Nucleus accumbens (tissue), 56 donors: Measurements from ENCODE around the gene TP53I13.
"Not testable (repeated sequence)": the region's sequence is repeated elsewhere in the genome, so short reads cannot be mapped to it uniquely, and the experiment has no call there.

Experiments
- DNase-seq, 56 donors: peaks; one replicate each; lab custom pipeline; 2025; lab: John Stamatoyannopoulos, UW

The TP53I13 gene, protein sequence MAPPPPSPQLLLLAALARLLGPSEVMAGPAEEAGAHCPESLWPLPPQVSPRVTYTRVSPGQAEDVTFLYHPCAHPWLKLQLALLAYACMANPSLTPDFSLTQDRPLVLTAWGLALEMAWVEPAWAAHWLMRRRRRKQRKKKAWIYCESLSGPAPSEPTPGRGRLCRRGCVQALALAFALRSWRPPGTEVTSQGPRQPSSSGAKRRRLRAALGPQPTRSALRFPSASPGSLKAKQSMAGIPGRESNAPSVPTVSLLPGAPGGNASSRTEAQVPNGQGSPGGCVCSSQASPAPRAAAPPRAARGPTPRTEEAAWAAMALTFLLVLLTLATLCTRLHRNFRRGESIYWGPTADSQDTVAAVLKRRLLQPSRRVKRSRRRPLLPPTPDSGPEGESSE

DNA sequence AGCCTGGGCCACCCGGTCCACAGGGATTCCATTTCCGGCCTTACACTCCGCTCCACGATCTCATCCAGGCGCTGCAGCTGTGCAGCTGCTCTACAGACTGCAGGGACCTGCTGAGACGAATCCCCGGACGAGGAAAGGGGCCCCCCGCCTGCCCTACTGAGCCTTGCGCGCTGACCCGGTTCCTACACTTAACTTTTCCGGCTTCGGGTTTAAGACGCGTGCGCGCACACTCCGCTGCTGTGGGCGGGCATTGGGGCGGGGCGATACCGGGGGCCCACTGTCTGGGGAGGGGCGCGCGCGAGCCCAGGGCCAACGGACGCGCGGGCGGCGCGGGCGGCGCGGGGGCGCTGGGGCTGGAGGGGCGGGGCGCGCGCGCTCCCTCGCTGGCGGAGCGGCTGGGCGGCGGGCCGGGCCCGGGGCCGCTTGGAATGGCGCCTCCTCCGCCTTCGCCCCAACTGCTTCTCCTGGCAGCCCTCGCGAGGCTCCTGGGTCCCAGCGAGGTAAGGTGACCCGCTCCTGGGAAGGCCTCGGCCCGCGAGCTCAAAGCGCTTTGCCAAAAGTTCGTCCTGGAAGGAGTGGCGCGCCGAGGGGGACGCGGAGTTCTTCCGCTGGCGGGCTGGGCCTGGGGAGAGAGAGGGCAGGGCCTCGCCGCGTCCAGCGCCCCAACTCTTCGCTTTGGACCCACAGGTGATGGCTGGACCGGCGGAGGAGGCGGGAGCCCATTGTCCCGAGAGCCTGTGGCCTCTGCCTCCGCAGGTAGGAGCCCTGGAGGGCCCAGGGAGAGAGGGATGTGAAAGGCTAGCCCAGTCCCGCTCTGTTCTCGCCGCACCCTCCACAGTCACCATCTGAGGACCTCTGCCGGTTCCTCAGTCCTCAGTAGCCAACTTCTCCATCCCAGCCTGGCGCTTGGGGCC lies at the start of gene TP53I13:
Gene TP53I13, plus strand, starts transcription at position 371 of the 914 bp plus-strand sequence. Its CDS starts 58 bp downstream, at position 429.
- peak in 48 of 56 donors; percentile 42 to 90 (median 70) for DNase-seq

DNA sequence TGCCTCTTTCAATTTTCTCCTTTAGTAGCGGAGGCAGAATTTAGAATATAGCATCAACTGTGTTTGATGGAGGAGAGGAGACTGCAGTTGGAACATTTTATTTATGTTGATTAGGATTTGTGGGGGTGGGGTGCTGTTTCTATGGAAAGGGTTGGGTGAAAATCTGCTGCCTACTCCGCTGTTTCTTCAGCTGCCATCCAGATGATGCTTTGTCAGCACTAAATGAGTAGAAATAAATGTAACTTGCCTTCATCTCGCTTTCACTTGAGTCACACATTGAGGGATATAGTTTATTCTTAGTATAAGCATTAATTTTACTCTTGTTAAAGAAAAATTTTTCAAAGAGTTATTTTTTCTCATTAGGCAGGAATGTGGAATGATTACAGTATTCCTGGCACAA lies 43.8 kb upstream of the TP53I13 start:
- DNase-seq = no peak

DNA sequence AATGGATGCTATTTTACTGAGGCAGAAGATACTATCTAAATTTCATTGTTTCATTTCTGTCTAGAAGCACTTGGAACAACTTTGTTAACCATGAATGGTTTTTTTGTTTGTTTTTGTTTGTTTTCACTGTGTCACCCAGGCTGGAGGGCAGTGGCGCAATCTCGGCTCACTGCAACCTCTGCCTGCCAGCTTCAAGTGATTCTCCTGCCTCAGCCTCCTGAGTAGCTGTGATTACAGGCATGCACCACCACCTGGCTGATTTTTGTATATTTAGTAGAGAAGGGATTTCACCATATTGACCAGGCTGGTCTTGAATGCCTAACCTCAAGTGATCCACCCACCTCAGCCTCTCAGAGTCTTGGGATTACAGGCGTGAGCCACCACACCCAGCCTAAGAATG lies 42.2 kb upstream of the TP53I13 start:
- no peak for DNase-seq

DNA sequence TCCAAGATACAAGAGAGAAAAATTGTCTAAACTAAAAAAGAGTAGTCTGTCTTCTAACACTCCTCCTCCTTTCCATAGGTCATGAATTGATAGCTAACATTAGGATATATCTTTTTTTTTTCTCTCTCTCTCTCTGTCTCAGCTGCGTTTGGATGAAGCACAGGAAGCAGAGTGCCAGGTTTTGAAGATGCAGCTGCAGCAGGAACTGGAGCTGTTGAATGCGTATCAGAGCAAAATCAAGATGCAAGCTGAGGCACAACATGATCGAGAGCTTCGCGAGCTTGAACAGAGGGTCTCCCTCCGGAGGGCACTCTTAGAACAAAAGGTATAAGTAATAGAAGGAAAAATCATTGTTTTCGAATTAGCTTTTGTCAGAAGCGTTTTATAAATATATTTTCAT lies 34.5 kb upstream of the TP53I13 start:
- peak in 9 of 56 donors; percentile 1 to 33 (median 3) for DNase-seq

DNA sequence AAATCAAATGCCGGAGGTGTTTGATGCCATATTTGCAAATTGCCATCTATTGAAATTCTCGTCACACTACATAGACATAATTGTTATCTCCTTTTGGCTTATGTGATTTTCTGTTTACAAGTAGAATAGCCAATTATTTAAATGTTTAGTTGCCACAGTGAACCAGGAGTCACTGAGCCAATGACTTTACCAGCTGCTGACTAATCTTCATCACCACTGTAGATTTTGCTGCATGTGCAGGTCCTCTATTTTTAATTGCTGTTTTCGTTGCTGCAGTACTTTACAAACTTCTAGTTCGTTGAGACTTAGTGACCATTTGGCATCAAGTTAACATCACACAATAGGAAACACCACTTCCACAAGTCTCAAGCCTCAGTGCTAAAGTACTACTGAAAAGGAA lies 24.4 kb upstream of the TP53I13 start:
- DNase-seq = no peak

DNA sequence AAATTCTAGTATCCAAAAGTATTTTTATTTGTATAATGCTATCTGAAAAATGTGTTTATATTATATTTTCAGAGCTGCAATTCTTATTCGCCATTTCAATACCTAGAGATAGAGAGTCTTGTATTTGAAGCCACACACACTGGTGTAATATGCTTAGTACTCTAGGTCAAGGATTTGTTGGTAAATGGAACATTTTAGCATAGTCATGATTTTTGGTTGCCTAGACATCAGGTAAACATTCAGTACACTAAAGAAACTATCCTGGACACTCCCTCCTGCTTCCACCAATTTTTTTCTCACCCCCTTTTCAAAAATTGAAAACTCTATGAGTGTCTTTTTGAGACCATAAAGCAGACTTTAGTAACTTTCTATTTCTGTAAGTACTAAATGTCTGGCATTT lies 22.4 kb upstream of the TP53I13 start:
- no peak for DNase-seq

DNA sequence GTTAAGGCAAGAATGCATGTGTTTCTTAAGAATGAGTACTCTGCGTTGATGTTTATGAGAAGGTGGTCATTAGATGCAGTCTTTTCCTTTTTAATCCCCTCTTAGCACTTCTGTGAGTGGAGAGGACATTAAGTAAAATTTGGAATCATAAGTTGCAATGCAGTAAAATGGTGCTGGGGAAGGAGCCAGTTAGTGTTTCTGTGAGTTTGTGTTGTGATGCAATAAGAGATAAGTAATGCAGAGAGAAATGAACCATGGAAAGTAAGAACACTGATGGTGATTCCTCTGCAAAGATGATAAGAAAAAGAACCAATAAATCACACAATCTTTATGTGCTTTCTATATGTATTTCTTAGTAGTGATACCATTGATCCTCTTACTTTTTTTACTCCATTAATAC lies 21.7 kb upstream of the TP53I13 start:
- DNase-seq = no peak

DNA sequence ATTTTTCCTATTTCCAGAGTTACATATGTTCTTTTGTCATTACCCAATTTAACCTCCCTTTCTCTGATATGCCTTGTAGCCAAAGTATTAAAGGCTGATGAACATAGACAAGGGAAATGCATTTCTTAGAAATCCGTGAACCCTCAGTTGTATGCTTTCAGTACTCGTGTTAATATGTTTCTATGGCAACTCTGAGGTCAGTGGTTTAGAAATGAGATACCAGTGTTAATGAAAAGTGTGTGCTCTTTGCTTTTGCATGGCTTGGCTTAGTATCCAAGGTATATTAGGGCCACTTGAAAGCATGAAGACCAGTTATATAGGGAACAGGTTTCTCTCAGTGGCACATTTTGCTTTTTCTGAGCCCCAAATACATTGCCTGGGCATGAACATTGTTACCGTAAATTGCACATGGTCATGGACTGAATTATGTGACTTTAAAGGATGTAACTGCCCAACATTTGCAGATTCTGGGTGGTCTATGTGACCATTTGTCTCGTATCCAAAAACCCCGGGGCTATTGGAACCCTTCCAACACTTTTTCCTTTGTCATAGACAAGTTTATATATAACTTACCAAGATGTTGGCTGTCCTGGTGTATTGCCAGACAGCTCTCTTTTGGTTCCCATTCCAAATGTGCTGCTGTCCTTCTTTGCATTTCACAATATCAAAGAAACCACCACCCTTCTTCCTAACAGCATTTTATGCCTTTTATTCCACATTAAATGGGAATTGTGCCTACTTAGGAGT lies 19.2 kb upstream of the TP53I13 start:
- DNase-seq = no peak

DNA sequence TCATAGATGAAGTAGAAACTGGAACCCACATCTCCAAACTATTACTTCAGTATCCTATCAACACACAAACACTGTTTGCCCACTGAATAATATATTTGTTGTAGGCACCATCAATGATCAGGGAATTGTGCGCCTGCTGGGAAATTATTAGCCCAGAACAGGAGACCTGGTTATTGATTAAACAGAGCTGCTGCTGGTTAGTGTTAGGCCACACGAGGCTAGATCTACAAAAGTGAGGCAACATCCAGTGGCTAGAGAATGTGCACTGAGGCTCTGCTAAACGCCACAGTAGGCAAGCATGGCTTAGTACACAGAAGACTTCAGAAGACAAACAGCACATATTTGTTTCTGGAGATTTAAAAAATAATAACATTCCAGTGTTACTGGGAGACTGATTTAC lies 12.7 kb upstream of the TP53I13 start:
- DNase-seq = no peak

DNA sequence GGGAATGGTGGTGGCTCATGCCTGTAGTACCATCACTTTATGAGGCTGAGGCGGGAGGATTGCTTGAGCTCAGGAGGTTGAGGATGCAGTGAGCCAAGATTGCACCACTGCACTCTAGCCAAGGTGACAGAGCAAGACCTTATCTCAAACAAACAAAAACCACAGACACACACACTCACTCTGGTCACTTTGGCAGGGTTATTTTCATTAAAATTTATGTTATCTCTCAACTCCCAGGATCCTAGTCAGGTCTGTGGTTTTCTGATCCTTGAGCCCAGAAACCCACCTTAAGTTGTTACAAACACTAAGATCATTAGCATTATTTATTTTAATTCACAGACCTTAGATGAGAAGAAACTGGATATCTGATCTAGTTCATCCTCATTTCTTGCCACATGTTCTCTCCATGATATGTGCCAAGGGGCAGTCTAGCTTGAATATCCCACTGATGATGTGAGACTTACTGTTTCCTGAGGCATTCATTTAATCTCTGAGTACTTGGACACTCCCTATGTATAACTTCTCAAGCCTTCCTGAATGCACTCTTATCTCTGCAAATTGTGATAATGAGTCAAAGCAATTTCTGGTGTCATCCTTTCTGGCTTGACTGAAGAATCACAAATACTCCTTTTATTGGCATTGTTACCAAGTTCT lies 11.3 kb upstream of the TP53I13 start:
- no peak for DNase-seq

DNA sequence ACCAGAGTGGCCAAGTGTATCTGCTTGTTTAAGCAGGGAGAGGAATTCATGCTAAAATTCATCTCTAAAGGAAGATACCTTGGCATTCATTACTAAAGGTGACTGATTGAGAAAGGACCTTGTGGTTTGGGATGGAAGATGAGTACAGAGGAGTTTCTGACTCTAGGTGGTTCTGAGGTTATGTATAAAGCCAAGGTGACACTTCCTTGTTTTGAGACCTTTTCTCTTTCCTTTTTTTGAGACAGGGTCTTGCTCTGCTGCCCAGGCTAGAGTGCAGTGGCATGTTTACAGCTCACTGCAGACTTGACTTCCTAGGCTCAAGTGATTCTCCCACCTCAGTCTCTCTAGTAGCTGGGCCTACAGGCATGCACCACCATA lies 10.8 kb upstream of the TP53I13 start:
- DNase-seq = no peak

DNA sequence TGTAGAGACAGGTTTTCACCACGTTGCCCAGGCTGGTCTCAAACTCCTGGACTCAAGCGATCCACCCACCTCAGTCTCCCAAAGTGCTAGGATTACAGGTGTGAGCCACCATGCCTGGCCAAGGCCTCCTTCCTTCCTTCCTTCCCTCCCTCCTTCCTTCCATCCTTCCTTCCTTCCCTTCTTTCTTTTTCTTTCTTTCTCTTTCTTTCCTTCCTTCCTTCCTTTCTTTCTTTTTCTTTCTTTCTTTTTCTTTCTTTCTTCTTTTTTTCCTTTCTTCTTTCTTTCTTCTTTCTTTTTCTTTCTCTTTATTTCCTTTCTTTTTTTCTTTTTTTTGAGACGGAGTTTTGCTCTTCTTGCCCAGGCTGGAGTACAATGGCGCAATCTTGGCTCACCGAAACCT lies 10.4 kb upstream of the TP53I13 start:
- not testable (repeated sequence) for DNase-seq

DNA sequence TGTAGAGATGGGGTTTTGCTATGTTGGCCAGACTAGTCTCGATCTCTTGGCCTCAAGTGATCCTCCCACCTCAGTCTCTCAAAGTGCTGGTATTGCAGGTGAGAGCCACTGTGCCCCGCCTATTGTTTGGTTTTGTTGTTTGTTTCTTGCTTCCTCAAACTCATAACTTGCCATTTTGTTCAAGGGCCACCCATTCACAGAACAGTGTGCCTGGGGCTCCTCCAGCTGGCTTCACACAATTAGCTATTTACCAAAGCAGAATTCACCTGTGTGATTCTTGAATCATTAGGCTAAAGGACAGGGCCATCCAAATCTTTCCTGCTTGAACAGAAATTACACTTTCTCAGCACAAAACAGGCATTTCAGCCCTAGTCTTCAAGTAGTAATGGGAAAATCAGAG lies 8.9 kb upstream of the TP53I13 start:
- no peak for DNase-seq

DNA sequence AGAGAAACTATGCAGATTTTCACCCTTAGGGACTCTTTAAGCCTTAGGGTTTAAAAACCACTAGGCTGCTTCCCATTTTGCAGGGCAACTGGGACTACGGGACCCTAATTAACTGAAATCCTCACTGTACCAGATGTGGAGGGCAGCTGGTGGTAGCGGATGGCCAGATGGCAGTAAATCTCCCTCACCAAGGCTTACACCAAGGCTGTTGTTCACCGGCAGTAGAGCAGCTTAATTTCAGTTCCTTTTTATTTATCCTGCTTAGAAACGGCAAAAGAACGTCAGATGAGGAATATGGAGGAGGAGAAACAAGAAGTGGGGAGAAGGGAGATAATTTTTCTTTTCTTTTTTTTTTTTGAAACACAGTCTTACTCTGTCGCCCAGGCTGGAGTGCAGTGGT lies 8.2 kb upstream of the TP53I13 start:
- no peak for DNase-seq

DNA sequence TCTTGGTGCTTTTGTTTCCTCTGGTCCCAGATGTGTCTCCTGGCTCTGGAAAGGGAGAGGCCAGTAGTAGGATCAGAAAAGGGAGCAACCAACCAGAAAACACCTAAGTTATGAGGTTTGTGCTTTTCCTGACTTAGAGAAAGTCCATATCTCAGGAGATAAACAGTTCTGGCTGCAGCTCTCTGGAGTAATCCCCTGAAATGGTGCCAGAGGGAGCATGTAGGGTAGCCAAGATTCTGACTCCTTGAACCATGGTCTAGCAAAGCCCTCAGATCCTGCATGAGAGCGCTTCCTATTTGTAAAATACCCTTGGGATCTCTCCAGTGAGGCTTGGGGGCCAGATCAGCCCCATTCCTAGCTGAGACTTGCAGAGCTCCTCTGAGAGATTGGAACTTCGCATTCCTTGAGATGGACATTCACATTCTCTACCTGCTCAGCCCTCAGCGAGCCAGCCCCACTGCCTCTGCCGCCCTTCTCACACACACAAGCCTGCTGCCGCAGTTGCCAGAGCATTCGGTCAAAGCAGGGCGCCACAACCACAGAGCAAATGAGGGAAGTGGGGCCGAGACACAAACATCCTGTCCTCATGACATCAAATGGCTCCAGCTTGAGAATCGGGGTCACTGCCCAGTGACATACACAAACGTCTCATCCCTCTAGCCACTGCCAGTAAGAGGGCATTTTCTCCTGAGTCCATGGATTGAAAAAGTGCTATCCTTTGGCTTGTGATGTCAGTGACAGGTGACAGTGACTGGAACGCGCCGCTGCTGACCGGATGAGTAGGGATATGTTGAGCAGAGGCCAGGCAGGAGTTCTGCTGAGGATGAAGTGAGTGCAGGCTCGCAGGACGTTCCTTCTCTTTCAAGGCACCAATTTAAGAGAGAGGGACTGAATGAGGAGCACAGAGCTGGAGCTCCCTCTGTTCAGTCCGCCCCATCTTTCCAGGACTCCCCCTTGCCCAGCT lies 6.7 kb upstream of the TP53I13 start:
- DNase-seq = peak in 1 of 56 donors; percentile 10

DNA sequence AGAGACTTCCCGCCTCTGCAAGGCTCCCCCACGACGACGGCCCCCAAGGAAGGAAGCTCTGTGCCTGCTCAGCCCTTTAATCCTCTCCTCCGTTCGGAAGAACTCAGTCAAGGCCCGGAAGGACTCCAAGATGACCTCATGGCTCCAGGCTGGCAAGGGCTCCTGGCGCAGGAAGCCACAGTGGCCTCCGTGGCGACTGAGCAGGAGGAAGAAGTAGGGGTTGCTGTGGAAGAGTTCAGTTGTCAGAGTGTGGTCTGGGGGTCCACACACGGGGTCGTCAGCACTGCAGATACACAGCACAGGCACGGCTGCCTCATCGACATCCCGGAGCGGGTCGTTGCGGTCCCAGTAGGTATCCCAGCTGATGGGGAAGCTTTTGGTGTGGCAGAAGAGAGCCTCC lies 5.9 kb upstream of the TP53I13 start:
- no peak for DNase-seq

DNA sequence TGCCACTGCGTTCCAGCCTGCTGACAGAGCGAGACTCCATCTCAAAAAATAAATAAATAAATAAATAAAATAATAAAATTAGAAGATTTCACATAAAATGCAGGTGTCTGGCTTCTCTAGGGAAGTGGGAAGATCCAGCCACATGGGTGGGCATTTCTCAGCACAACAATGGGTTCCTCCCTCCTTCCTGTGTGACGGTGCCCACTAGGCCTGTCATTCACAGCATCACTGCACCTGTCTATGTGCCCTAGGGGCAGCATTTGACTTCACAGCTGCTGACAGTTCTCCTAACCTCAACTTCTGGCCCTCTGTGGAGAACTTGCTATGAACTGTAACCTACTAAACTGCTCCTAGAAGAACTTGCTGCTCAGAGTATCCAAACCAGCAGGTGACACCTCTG lies 4.7 kb upstream of the TP53I13 start:
- no peak for DNase-seq

DNA sequence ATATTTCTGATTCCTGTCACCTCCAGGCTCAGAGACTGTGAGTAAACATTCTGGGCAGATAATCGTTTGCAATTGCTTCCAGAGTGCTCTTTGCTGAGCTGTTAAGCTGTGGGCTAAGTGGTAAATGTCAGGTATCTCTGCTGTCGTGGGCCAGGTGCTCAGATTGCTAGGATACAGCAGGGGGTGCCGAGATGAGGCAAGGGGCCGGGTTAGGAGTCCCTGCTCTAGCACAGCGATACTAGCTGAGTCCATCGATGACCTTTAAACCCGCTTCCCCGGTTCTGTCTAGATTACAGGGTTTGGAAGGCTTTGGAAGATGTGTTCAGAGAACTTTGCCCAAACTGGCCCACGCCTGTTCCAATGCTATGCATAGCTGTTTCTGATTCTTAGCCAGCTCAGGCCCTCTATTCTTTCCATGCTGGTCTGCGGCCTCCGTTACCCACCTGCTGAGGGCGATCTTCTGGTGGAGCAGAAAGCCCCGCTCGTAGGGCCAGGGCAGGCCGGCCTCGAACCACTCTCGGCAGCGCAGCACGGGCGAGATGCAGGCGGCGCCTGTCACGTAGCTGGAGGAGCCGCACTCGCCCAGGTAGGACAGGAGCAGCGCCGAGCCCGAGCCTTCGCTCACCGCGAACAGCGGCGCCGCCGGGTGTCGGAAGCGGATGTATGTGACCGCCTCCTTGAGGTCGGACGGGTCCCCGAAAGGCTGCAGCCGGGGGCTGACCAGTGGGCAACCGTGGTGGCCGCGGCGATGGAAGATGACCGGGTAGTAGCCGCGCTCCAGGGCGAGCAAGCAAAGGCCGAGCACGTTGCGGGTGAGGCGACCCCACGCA lies 2.6 kb upstream of the TP53I13 start:
- no peak for DNase-seq
